CD14-positive monocyte (primary cell): ENCODE measurements around the gene CD200. TPM values are rescaled to one million over a fixed set of nuclear protein-coding genes. Genes with fewer than 3 reads are reported as not detected.

Experiments used
- DNase-seq, 3 donors: peaks; one replicate each; pipeline ENCODE4 v3.0.0-alpha.2; 2011 to 2022
- H2AFZ ChIP-seq: 2 replicates; pipeline ENCODE4 v1.6.0; 2012; ENCODE audit warnings: mild to moderate bottlenecking, low read depth, low read length, inconsistent platforms; ENCODE audit not compliant: insufficient read depth, poor library complexity, severe bottlenecking
- H3K27ac ChIP-seq, 2 donors: 1 replicate in 1 of 2; 2 replicates in 1 of 2; pipeline ENCODE4 v1.5.1; 2012 to 2013; ENCODE audit warnings: low read length in 2 of 2, control low read depth in 1 of 2, inconsistent platforms in 1 of 2, low read depth in 1 of 2, mild to moderate bottlenecking in 1 of 2
- H3K27me3 ChIP-seq, 2 donors: one replicate each; pipeline versions ENCODE4 v1.6.0 to v1.6.1; 2011 to 2013; ENCODE audit warnings: low read length in 2 of 2; ENCODE audit not compliant: control insufficient read depth in 2 of 2, insufficient read depth in 2 of 2
- H3K36me3 ChIP-seq, 2 donors: replicated peaks in 1 of 2; 1 replicate in 1 of 2; 2 replicates in 1 of 2; pipeline versions ENCODE4 v1.5.1 to v1.6.1; 2012 to 2013; ENCODE audit warnings: low read length in 2 of 2, control low read depth in 1 of 2, inconsistent platforms in 1 of 2, mild to moderate bottlenecking in 1 of 2; ENCODE audit not compliant: insufficient read depth in 2 of 2, control insufficient read depth in 1 of 2
- H3K4me1 ChIP-seq, 2 donors: 1 replicate in 1 of 2; 2 replicates in 1 of 2; pipeline versions ENCODE4 v1.5.1 to v1.6.1; 2012 to 2013; ENCODE audit warnings: low read length in 2 of 2, control low read depth in 1 of 2, inconsistent platforms in 1 of 2, mild to moderate bottlenecking in 1 of 2, moderate library complexity in 1 of 2; ENCODE audit not compliant: insufficient read depth in 2 of 2, control insufficient read depth in 1 of 2
- H3K4me2 ChIP-seq: replicated peaks from 2 replicates; pipeline ENCODE3; 2012; ENCODE audit warnings: low read length, moderate library complexity, mild to moderate bottlenecking; ENCODE audit not compliant: poor library complexity, severe bottlenecking; ENCODE audit errors: extremely low read depth
- H3K4me3 ChIP-seq, 3 experiments: fragments of 200-600 bp in 1 of 3; sonication (generic) in 1 of 3; replicated peaks in 1 of 3; 1 replicate in 2 of 3; 2 replicates in 1 of 3; pipeline ENCODE4 v1.5.1; 2011 to 2013; ENCODE audit warnings: low read length in 3 of 3, mild to moderate bottlenecking in 3 of 3, control low read depth in 2 of 3, low read depth in 2 of 3, inconsistent platforms in 1 of 3, moderate library complexity in 1 of 3
- H3K79me2 ChIP-seq: 2 replicates; pipeline ENCODE4 v1.6.0; 2012; ENCODE audit warnings: mild to moderate bottlenecking, control low read depth, inconsistent platforms, low read length, moderate library complexity; ENCODE audit not compliant: insufficient read depth
- H3K9ac ChIP-seq: 2 replicates; pipeline ENCODE4 v1.6.0; 2017; ENCODE audit warnings: low read length, mild to moderate bottlenecking; ENCODE audit not compliant: insufficient read depth, poor library complexity, severe bottlenecking
- H3K9me3 ChIP-seq, 2 donors: replicated peaks in 1 of 2; 1 replicate in 1 of 2; 2 replicates in 1 of 2; pipeline versions ENCODE4 v1.5.1 to v1.6.1; 2012 to 2013; ENCODE audit warnings: low read length in 2 of 2, control low read depth in 1 of 2; ENCODE audit not compliant: control insufficient read depth in 1 of 2, insufficient read depth in 1 of 2
- H4K20me1 ChIP-seq: 2 replicates; pipeline ENCODE4 v1.6.0; 2012; ENCODE audit warnings: mild to moderate bottlenecking, low read length, control low read depth, moderate library complexity; ENCODE audit not compliant: insufficient read depth
- H3K27ac Mint-ChIP-seq, 7 donors: one replicate each; pipeline ENCODE4 v1.8.0; 2020; ENCODE audit warnings: mild to moderate bottlenecking in 7 of 7, mixed read lengths in 7 of 7, moderate library complexity in 6 of 7, inconsistent platforms in 2 of 7
- H3K27me3 Mint-ChIP-seq, 3 donors: one replicate each; pipeline ENCODE4 v1.8.0; 2021 to 2022; ENCODE audit warnings: low read depth in 3 of 3, mild to moderate bottlenecking in 3 of 3, mixed read lengths in 3 of 3, moderate library complexity in 3 of 3, inconsistent platforms in 1 of 3
- H3K36me3 Mint-ChIP-seq, 2 donors: one replicate each; pipeline ENCODE4 v1.8.0; 2020; ENCODE audit warnings: mixed read lengths in 2 of 2, inconsistent platforms in 1 of 2, mild to moderate bottlenecking in 1 of 2
- H3K4me1 Mint-ChIP-seq: one replicate; pipeline ENCODE4 v1.8.0; 2020; ENCODE audit warnings: mild to moderate bottlenecking, mixed read lengths
- H3K4me3 Mint-ChIP-seq, 2 donors: one replicate each; pipeline ENCODE4 v1.8.0; 2020; ENCODE audit warnings: mild to moderate bottlenecking in 2 of 2, mixed read lengths in 2 of 2, moderate library complexity in 1 of 2
- H3K9me3 Mint-ChIP-seq, 7 donors: one replicate each; pipeline ENCODE4 v1.8.0; 2020 to 2022; ENCODE audit warnings: mixed read lengths in 7 of 7, mild to moderate bottlenecking in 6 of 7, moderate library complexity in 6 of 7, inconsistent platforms in 2 of 7
- WGBS: methylation state at CpG from one replicate; pipeline ENCODE4 v1.1.5; 2013; ENCODE audit warnings: missing lambda C conversion rate; ENCODE audit not compliant: insufficient coverage; 5-methylcytosine and 5-hydroxymethylcytosine counted together
- intact Hi-C, 2 donors: fragments of 100-400 bp; cut with micrococcal nuclease; formaldehyde crosslinking; loops; one replicate each; pipeline versions ENCODE4 v1.15.0 to v1.15.1; 2023
- polyA plus RNA-seq, 3 donors: library from polyadenylated mRNA; depleted of rRNA in 1 of 3; unstranded in 2 of 3; stranded (reverse) in 1 of 3; fragments of 300-500 nt in 2 of 3; fragments of >200 nt in 1 of 3; fragmentation: Illumina TruSeq in 2 of 3; gene quantifications; 1 replicate in 2 of 3; 2 replicates in 1 of 3; pipeline ENCODE4 v1.2.3, GENCODE V29; 2012 to 2021
- TF ChIP-seq, protein P1 (sequence below): fragments of 200-600 bp; IDR thresholded peaks from one replicate; pipeline ENCODE4 v1.8.0; 2022; ENCODE audit warnings: antibody characterized with exemption, mild to moderate bottlenecking

CD200 gene
- polyA plus RNA-seq, 3 donors, result 0.12 to 0.13 TPM; not detected in 1

DNA sequence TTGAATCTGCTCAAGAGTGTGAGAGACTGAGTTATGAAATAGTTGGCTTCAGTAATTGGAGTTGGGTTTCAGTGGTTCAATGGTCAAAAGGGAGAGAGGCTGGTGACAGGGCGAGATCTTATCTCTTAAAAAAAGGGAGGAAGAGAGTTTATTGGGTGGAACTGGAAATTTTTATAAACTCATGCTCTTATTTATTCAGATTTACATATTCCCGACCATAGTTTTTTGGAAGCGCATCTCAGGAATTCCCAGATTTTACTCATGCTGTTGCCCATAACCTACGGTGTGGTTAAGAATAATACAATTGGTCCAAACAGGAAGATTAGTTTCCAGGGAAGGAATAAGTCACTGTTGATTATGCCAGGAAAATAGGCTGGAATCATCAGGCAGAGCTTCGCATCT lies 41.4 kb downstream of the CD200 start:
- 100% methylated on average over 2 of the region's 5 CpGs for WGBS
- no peaks in the 10 kb centered on the region for H3K9me3 Mint-ChIP-seq
- H3K36me3 Mint-ChIP-seq, result no peaks in the 10 kb centered on the region
- no peak overlapping the region for H3K4me3 Mint-ChIP-seq
- Histone ChIP-seq H3K27ac (no peak overlapping the region), H3K4me3 (no peak overlapping the region), H3K79me2 (no peaks in the 10 kb centered on the region), H3K9me3 (no peaks in the 10 kb centered on the region), H4K20me1 (no peaks in the 10 kb centered on the region), H3K9ac (no peak overlapping the region), H3K36me3 (no peaks in the 10 kb centered on the region), H3K4me2 (no peak overlapping the region), H2AFZ (peak overlapping the region; percentile 35), H3K27me3 (no peaks in the 10 kb centered on the region), H3K4me1 (peaks cover 52 to 58% of the 10 kb centered on the region in 2 donors)
- H3K27me3 Mint-ChIP-seq, result peaks cover 0 to 3% (median 0%) of the 10 kb centered on the region in 3 donors
- no peak for DNase-seq
- H3K4me1 Mint-ChIP-seq, result peaks cover 63% of the 10 kb centered on the region
- TF ChIP-seq, protein P1, sequence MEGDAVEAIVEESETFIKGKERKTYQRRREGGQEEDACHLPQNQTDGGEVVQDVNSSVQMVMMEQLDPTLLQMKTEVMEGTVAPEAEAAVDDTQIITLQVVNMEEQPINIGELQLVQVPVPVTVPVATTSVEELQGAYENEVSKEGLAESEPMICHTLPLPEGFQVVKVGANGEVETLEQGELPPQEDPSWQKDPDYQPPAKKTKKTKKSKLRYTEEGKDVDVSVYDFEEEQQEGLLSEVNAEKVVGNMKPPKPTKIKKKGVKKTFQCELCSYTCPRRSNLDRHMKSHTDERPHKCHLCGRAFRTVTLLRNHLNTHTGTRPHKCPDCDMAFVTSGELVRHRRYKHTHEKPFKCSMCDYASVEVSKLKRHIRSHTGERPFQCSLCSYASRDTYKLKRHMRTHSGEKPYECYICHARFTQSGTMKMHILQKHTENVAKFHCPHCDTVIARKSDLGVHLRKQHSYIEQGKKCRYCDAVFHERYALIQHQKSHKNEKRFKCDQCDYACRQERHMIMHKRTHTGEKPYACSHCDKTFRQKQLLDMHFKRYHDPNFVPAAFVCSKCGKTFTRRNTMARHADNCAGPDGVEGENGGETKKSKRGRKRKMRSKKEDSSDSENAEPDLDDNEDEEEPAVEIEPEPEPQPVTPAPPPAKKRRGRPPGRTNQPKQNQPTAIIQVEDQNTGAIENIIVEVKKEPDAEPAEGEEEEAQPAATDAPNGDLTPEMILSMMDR, result no peak
- intact Hi-C loops, result no loop called here
- H3K27ac Mint-ChIP-seq, result no peak overlapping the region

DNA sequence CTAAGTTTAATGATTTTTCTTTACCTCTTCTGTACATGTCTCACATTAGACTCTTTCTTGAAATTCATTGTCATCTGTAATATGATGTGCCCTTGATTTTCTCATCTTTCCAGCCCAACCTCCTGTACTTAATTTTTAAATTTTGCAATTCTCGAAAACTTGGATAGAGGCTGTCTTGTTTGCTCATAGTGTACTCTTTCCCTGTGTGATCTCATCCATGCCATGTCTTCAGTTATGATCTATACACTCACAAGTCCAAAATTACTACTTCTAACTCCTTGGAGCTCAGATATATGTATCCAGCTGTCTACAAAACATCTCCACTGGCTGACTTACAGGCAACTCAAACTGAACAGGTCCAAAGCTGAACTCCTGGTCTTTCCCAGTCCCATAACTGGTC lies 42.2 kb downstream of the CD200 start:
- no peaks in the 10 kb centered on the region for H4K20me1 ChIP-seq
- Mint-ChIP-seq H3K27me3 (peaks cover 0 to 3% (median 0%) of the 10 kb centered on the region in 3 donors), H3K9me3 (no peaks in the 10 kb centered on the region)

More for the DNA sequence above, 42.2 kb downstream of the CD200 start:
- H3K4me3 Mint-ChIP-seq, result no peak overlapping the region
- Histone ChIP-seq H3K27me3 (no peaks in the 10 kb centered on the region), H3K9me3 (no peaks in the 10 kb centered on the region), H3K36me3 (no peaks in the 10 kb centered on the region), H3K27ac (no peak overlapping the region), H3K4me1 (peaks cover 60 to 66% of the 10 kb centered on the region in 2 donors), H3K4me3 (no peak overlapping the region), H3K9ac (no peak overlapping the region), H2AFZ (no peak overlapping the region), H3K79me2 (no peaks in the 10 kb centered on the region), H3K4me2 (no peak overlapping the region)
- peaks cover 71% of the 10 kb centered on the region for H3K4me1 Mint-ChIP-seq
- no peak for DNase-seq
- TF ChIP-seq, protein P1, result no peak
- no peak overlapping the region for H3K27ac Mint-ChIP-seq
- intact Hi-C loops, result no loop called here
- WGBS, result 100% methylated on average over 1 of the region's 1 CpG
- H3K36me3 Mint-ChIP-seq, result no peaks in the 10 kb centered on the region
